Measurements from ENCODE around the gene IFNK. TPM values are rescaled to one million over a fixed set of nuclear protein-coding genes. Genes with fewer than 3 reads are reported as not detected.
"Not testable (repeated sequence)": the region's sequence is repeated elsewhere in the genome, so short reads cannot be mapped to it uniquely, and the experiment has no call there.

IFNK gene, protein sequence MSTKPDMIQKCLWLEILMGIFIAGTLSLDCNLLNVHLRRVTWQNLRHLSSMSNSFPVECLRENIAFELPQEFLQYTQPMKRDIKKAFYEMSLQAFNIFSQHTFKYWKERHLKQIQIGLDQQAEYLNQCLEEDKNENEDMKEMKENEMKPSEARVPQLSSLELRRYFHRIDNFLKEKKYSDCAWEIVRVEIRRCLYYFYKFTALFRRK
- not detected in 2 replicates for total RNA-seq (2014; rRNA removed; shearing (Covaris generic))
- polyA plus RNA-seq (2014; cell fraction: nucleus; rRNA removed) = not detected in 2 replicates

DNA sequence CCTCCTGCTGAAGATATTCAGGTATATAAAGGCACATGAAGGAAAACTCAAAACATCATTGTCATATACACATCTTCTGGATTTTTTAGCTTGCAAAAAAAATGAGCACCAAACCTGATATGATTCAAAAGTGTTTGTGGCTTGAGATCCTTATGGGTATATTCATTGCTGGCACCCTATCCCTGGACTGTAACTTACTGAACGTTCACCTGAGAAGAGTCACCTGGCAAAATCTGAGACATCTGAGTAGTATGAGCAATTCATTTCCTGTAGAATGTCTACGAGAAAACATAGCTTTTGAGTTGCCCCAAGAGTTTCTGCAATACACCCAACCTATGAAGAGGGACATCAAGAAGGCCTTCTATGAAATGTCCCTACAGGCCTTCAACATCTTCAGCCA, at the start of gene IFNK:
TSS of gene IFNK (plus strand) at position 55 of the 400 bp plus-strand sequence. CDS start at position 102, 47 bp downstream.
- no peak for DNase-seq (ENCODE audit: extremely low read depth, low read depth)

DNA sequence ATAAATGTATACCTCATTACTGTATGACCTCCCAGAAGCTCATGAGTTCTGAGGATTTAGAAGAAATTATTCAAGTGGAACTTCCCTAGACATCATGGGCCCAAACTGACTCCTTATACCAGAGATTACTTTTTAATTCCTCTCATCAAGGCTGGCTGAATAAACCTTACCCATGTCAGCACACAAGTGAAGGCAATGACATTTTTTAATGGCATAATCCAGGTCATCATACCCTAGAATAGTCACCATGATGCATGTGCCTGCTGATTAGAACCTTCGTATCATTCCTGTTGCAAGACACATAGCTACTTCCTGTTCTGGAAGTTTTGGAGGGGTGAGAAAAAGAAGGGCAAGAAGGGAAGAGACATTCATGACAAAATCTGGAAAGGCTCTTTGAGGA, 49.8 kb upstream of the IFNK start:
- no peak for DNase-seq (ENCODE audit: extremely low read depth, low read depth)

DNA sequence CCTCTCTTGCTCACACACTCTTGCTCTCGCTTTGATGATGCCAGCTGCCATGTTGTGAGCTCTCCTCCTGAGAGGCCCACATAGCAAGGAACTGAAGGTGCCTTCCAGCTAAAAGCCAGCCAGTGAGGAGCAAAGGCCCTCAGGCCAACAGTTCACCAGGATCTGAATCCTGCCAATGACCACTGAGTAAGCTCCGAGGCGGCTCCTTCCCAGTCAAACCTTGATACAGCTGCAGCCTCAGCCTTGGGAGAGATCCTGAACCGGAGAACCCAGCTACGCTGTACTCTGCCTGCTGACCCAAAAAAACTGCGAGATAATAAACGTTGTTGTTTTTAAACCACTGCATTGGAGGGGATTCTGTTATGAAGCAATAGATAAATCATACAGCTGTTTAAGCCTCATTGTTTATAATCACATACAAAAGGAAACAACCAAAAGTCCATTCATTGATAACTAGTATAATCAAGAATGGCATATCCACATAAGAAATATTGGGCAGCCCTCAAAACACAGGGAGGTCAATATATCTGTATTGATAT, 49.0 kb upstream of the IFNK start:
- DNase-seq (ENCODE audit: extremely low read depth, low read depth) = no peak

DNA sequence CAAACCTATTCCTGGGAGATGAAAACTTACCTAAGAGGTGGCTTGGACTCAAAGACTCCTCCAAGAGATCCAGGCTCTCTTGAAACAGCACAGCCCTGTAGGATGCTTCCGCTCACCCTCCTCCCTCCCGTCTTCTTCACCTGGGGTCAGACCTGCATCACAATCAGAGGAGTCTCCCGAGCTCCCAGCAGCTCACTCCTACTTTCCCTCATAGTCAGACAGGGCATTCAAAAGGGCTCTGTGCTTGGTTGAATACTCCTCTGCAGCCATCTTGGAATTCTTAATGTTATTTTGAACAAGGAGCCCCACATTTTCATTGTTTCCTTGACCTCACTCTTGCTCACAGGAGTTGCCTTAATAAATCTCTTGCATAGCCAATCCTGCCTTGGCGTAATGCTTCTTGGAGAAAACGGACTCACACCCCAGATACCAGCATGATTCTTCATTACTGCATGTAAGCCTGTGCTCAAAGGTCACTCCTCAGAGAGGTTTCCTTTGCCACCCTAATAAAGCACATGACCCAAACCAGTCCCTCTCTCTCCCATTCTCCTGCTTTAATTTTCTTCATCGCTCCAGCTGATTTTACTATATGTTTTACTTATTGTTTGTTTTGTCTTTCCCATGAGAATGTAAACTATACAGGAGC, 47.1 kb upstream of the IFNK start:
- no peak for DNase-seq (ENCODE audit: extremely low read depth, low read depth)

DNA sequence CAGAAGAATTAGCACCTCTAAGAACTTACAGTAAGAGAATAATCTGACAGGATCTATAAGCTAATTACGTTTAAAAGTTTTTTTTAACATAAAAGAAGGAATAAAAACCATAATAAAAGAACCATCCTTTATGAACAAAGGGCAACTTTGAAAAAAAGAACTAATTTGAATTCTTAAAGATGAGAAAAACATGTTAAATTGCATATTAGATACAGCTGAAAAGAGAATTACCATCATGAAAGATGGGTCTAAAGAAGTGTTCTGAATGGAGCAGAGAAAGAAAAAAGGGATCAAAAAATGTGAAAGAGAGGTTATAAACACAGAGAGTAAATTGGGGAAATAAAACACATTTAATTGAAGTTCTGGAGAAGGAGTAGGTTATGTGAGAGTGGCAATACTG, 45.8 kb upstream of the IFNK start:
- no peak for DNase-seq (ENCODE audit: extremely low read depth, low read depth)

DNA sequence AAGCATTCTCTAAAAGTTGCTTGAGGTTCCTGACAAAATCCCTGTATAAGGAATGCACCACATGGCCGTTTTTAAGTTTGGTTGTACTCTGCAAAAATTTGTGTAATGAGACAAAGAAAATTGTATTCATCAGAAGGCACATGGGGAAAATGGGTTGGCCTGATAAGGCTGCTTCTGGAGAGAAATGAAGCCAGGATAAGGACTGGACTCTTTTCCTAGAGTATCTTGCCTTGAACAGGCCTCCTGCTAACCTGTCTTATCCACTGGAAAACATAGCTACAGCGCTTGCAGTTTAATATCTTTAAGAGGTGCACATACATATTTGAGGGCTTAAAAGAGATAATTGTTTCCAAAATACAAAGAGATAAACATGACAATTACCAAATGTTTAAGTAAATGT, 41.4 kb upstream of the IFNK start:
- no peak for DNase-seq (ENCODE audit: extremely low read depth, low read depth)

DNA sequence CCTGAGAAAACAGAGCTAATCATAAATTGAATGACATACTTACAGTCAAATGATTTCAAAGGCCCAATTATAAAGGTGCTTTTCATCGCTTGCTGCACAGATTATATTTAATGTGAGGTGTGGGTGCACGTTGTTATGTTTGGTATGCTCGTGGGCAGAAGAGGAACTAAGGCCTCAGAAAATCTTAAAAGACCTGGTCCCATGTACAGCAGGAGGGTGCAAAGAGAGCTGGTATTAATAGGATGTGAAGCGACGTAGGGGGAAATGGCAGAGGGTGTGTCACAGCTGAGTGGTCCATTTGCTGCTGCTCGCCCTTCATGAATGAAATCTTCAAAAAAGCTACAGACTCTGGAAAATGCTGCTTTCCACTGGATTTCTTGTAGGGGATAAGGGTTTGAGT, 40.5 kb upstream of the IFNK start:
- DNase-seq (ENCODE audit: extremely low read depth, low read depth) = no peak

DNA sequence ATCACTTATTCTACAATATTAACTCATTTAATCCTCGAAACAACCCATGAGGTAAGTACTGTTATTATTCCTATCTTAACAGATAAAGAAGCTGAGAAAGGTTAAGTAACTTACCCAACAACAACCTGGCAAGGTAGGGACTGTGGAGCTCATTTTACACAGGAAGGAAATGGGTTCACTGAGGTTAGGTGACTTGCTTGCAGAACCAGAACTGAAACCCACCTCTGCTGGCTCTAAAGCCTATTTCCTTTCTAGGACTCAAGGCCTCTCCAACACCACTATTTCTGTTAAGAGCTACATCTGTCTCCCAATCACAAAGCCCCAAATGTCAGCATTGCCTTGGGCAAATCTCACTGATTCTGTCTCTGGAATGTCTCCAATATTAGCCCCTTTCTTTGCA, 38.9 kb upstream of the IFNK start:
- DNase-seq (ENCODE audit: extremely low read depth, low read depth) = no peak

DNA sequence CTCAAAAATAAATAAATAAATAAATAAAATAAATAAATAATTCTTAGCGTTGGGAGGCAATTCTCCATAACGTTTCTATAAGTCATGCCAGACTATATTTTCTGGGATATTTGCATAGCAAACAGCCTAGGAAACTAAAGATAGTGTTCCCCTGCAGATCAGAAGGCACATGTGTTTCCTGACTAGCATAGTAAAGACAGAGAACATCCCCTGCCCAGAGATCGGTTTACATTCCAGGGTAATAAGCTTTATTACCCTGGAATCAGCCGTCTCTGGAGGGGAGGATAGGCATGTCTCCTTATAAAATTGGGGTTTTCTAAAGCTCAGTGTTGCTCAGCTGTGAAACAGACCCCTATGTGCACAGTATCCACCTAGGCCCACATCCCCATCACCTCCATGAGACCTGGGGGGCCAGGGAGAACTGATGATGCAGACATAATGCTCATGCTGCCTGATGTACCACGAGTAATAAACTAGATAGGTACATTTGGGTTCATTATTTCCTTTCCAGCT, 36.9 kb upstream of the IFNK start:
- no peak for DNase-seq (ENCODE audit: extremely low read depth, low read depth)

DNA sequence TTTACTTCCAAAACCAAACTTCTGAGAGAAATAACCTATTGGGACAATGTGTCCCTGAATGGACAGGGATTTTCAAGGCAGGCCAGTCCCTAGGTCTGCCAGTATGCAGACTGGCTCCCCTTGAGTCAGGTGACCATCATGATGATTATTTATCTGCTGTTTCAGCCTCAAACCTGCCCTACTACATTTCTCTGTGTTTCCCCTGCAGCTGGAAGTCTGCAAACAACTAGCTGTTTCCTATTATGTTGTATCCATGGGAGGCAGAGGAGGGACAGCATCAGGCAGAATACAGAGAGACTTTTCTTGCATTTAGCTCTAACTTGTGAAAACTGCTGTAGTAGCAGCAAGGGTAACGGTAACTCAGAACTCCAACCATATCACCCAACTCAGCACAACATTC, 36.2 kb upstream of the IFNK start:
- DNase-seq (ENCODE audit: extremely low read depth, low read depth) = no peak

DNA sequence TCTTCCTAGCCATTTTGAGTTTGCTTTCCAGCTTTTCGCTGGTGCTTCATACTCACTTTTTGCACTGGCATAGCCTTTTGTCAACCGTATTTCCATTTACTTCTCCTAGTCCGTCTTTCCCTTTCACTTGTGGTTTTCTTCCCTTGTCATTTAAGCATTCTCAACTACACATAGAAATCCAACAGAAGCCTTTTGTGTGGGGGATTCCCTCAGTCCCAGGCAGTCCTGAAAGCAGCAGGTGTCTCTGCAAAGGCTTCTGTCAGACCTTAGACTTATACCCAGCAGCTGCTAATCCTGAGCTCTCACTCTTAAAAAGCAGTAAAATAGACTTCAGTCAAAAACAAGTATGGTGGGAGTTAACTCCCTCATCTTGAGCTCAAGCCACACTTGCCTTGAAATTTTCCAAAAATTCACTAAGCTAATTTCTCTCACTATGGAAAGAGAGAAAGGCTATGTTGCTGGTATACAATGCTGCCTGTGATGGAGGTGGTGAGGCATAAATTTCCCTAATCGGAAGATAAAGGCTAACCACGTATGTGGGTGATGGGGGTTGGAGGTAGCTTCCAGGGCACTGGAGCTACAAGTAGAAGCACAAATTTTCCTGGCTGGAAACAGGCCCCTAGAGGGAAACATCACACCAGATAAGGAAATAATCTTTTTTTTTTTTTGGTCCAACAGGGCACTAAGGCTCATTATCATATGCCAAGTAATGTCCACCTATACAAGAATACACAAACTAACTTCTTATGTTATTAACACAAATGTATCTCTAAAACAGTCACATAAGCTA, 34.8 kb upstream of the IFNK start:
- DNase-seq (ENCODE audit: extremely low read depth, low read depth) = no peak

DNA sequence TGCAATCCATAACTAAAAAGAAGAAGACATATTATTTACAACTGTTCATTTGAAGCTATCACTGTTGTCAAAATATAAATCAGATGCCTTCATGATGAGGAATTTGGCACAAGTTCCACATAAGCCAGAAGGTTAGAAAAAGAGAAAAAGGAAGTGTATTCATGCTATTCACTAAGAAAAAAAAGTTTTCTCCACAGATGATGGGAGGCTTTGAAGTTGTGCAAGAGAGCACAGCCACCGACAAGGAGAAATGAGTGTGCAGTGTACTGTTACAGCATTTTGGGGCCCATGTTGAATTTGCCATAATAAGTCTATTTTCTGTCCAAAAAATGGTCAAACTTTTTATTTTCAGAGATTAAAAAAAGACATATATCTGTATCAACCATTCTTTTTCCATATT, 32.9 kb upstream of the IFNK start:
- DNase-seq (ENCODE audit: extremely low read depth, low read depth) = no peak

DNA sequence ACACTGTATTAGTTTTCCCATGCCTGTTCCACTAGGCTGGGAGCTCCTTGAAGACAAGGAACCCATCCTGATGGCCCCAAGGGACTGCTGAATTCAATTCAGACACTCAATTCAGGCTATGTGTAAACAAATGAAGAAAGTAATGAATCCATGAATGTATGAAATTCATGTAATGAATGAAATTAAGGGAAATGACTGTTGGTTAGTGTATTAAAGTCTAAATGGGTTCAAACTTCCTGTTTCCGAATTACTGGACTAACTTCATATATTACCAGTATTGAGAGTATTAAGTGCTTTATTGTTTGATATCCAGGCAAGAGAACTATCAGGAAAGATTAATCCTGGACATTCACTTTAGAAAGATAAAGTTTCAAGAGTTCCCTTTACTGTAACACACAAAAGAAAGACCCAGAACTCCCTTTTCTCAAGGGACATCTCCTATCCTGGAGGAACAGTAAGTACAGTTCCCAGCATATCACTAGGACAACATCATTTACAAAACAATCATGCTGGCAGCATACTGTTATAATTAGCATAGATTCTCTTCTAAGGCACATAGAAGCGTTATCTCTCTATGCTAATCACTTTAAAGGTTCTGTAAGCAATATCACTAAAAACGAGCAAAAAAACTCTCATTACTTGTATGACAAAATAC, 28.5 kb upstream of the IFNK start:
- no peak for DNase-seq (ENCODE audit: extremely low read depth, low read depth)

DNA sequence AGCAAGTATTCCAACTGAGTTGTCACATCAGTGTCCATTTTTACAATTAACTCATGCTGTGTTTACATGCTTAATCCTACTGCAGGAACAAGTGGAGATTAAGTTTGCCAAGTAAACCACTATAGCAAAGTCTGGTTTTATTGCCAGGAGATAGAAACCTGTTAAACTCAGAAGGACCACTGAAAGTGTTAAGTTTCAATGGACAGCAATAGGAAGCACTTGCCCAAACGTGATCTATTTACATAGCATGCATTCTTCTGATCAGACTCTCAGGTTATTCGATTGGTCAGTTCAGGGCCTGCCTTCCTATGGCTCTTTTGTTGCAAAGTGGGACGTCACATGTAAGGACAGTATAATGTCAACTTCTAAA, 28.0 kb upstream of the IFNK start:
- DNase-seq (ENCODE audit: extremely low read depth, low read depth) = no peak

DNA sequence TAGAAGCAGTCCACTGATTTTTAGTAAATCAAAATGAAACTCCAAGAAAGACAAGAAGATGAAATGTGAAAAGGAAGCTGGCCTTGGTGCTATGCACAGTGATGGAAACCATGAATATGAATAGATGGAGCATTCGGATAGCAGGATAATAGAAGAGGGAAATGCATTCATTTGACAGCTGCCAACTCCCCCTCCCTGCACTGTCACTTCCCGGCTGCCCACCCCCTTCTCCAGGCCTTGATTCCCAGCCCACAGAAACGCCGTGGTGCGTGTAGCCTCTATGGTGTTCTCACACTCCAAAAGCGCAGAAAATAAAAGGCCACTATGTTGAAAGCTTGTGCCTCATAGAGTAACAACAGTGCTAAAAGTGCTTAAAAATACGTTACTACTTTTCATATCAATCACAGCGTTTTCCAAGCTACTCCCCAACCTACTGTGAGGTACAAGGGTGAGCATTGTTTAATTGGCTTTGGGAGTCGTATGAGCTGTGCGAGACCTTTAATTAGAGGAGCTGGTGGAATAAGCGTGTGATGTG, 26.1 kb upstream of the IFNK start:
- no peak for DNase-seq (ENCODE audit: extremely low read depth, low read depth)

DNA sequence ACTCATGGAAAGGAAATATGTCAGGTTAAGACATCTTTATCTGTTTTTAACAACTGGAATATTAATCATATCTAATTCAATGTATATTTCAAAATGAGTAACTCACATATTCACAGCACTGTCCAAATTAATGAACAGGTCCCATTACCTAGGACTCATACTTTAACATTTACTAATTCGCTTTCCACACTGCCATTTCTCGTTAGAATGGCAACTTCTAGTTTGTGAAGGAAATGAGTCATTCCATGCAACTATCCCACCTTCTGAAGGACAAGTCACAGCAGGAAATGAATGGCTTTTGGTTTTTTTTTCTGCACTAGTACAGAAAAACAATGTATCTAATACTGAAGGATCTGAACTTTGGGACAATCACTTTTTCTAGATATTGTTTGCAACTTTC, 24.6 kb upstream of the IFNK start:
- DNase-seq (ENCODE audit: extremely low read depth, low read depth) = no peak

DNA sequence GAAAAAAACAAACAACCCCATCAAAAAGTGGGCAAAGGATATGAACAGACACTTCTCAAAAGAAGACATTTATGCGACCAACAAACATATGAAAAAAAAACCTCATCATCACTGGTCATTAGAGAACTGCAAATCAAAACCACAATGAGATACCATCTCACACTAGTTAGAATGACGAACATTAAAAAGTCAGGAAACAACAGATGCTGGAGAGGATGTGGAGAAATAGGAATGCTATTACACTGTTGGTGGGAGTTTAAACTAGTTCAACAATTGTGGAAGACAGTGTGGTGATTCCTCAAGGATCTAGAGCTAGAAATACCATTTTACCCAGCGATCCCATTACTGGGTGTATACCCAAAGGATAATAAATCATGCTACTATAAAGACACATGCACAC, 23.2 kb upstream of the IFNK start:
- DNase-seq (ENCODE audit: extremely low read depth, low read depth) = not testable (repeated sequence)

DNA sequence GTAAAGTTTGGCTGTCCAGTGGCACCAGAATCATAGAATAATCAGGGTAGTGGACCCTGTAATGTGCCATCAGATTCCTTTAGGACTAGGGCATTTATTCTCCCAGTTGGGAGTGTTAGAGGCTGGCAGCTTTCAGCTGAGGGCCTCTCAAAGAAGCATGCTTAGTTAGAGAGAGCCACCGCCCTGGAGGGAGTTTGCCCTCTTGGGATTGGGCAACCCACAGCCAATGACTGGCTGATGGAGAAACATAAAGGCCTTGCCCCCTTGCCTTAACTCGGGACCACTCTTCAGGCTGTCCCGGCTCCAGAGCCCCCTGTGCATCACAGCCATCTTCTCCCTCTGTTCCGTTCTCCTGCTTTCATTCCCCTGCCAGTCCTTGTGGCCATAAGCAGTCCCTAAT, 20.5 kb upstream of the IFNK start:
- DNase-seq (ENCODE audit: extremely low read depth, low read depth) = no peak

DNA sequence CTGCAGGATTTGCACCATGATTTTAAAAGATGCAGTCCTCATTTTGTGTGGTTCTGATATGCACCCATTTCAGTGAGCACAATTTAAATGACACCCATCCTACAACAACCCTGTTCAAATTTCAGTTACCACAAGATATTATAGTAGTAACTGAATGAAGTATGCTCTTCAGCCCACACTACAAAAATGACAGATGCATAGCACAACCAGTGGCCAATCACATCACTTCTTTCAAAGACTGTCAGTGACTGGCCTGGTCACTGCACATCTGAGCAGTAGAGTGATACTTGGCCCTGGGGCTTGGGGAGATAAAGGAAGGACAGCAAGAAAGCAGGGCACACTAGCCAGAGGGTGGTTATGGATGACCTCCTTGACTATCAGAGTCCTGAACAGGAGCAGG, 19.8 kb upstream of the IFNK start:
- DNase-seq (ENCODE audit: extremely low read depth, low read depth) = no peak

DNA sequence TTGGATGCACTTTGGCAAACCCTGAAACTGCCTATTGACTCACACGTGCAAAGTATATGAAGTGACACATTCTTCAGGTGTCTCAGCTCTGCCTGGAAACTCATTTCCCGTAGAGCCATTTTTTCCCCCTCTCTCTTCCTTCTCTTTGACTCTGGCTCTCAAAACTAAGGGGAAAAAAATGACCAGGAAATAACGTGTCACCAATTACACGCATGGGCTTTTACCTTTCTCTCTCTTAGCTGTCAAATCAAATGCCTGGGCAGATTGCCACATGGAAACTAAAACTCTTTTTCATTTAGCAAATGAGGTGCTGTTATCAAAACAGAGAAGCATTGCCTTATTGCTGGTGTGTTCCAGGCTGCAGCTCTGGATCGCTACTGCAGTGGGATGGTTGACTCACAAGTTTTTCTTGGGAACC, 18.3 kb upstream of the IFNK start:
- no peak for DNase-seq (ENCODE audit: extremely low read depth, low read depth)

DNA sequence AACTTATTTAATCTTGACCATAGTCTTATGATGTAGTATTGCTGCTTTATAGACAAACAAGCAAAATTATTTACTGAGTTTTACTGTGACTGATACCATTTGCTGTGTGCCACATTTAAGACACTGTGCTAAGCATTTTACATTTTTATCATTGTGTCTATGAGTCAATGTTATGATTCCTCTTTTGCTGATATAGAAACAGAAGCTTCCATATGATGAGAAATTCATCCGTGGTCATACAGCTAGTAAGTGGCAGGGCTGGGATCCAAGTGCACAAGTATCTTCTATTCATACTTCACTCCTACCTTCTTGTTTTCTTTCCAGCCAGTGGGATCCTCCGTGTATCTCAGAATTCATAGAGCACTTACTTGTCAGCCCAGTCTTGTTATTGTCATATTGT, 17.1 kb upstream of the IFNK start:
- DNase-seq (ENCODE audit: extremely low read depth, low read depth) = no peak

Data from NCI-H460 (cell line).